G401.6 (cell line): Measurements from ENCODE around the gene A4GALT.
"Not testable (repeated sequence)": the region's sequence is repeated elsewhere in the genome, so short reads cannot be mapped to it uniquely, and the experiment has no call there.

Experiments
- FAIRE-seq: peaks from 2 replicates; lab custom pipeline; 2012; peaks lifted over from hg19 to GRCh38; lab: Jason Lieb, UNC

The A4GALT gene

GRCh38 chr22:42680648-42681047 lies 40.0 kb downstream of the A4GALT start:
- FAIRE-seq = no peak

GRCh38 chr22:42679691-42680090 lies 41.0 kb downstream of the A4GALT start:
- FAIRE-seq = no peak

GRCh38 chr22:42678894-42679293 lies 41.8 kb downstream of the A4GALT start:
- no peak for FAIRE-seq

GRCh38 chr22:42677936-42678335 lies 42.7 kb downstream of the A4GALT start:
- not testable (repeated sequence) for FAIRE-seq

GRCh38 chr22:42676059-42676607 lies 44.5 kb downstream of the A4GALT start:
- FAIRE-seq = no peak

- FAIRE-seq = no peak
Measured at GRCh38 chr22:42673898-42674401, 46.7 kb downstream of the A4GALT start.

GRCh38 chr22:42673071-42673470 lies 47.6 kb downstream of the A4GALT start:
- FAIRE-seq = not testable (repeated sequence)

GRCh38 chr22:42670921-42671709 lies 49.6 kb downstream of the A4GALT start:
- no peak for FAIRE-seq

GRCh38 chr22:42670046-42670445 lies 50.6 kb downstream of the A4GALT start:
- FAIRE-seq = no peak

GRCh38 chr22:42666393-42666792 lies 54.3 kb downstream of the A4GALT start:
- FAIRE-seq = not testable (repeated sequence)

- FAIRE-seq = no peak
Measured at GRCh38 chr22:42664976-42665831, 55.5 kb downstream of the A4GALT start.

- FAIRE-seq = no peak
Measured at GRCh38 chr22:42661985-42662831, 58.5 kb downstream of the A4GALT start.

GRCh38 chr22:42656578-42656977 lies 64.1 kb downstream of the A4GALT start:
- no peak for FAIRE-seq

GRCh38 chr22:42655693-42656092 lies 65.0 kb downstream of the A4GALT start:
- FAIRE-seq = no peak

GRCh38 chr22:42654436-42655073 lies 66.1 kb downstream of the A4GALT start:
- no peak for FAIRE-seq

- FAIRE-seq = no peak
Measured at GRCh38 chr22:42653999-42654398, 66.7 kb downstream of the A4GALT start.

GRCh38 chr22:42651134-42651533 lies 69.5 kb downstream of the A4GALT start:
- FAIRE-seq = no peak

- no peak for FAIRE-seq
Measured at GRCh38 chr22:42649246-42650099, 71.2 kb downstream of the A4GALT start, which contains the start of gene CYB5R3. CYB5R3 (minus strand) TSS chr22:42649392; CDS start chr22:42649315, 77 bp downstream.

- FAIRE-seq = no peak
Measured at GRCh38 chr22:42648368-42649245, 72.1 kb downstream of the A4GALT start.
